ENCODE data around the gene ZNF569.

The ZNF569 gene

GRCh38 chr19:37466798-37467607 is at the start of gene ZNF569:
Gene ZNF569 (minus strand): TSS chr19:37467444. CDS start chr19:37444921, 22,523 bp downstream.
- no peaks in the 10 kb centered on the region for H3K9me3 ChIP-seq
- no peaks in the 10 kb centered on the region for H3K36me3 ChIP-seq
- H3K27me3 ChIP-seq, result no peaks in the 10 kb centered on the region
- H3K4me3 ChIP-seq (ENCODE audit: low read depth in 1 of 2, low read length in 1 of 2), result peak within 1 kb of the TSS; percentile 80 to 93
- H3K4me1 ChIP-seq (ENCODE audit: control insufficient read depth in 1 of 2, insufficient read depth in 1 of 2, low read depth in 1 of 2, low read length in 1 of 2), result peaks cover 27 to 29% of the 10 kb centered on the region in 2 experiments
- H3K27ac ChIP-seq, result peak within 1 kb of the TSS; percentile 73
- TF ChIP-seq CTCF (IDR thresholded peaks at IDR 0.05), result no peak

DNA sequence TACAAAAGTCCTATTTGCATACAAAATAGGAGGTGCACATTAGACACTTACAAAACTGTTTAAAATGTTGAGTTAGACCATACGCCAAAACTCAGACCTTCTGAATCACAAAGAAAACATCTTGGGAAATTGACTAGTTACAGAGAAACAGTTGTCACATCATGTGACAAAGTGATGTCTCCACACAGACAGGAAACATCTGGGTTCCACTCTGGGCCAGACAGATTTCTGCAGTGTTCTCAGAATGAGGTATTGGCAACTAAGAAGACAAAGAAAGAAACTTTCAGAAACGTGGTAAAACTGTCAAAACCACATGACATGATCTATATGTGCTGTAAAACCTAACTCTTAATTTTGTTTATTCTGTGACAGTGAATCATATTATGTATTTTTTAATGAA is 46.2 kb upstream of the ZNF569 start:
- Histone ChIP-seq H3K36me3 (no peaks in the 10 kb centered on the region), H3K27ac (no peak overlapping the region), H3K4me3 (ENCODE audit: low read depth in 1 of 2, low read length in 1 of 2) (no peak overlapping the region), H3K4me1 (ENCODE audit: control insufficient read depth in 1 of 2, insufficient read depth in 1 of 2, low read depth in 1 of 2, low read length in 1 of 2) (no peaks in the 10 kb centered on the region), H3K9me3 (peaks cover 15% of the 10 kb centered on the region), H3K27me3 (no peaks in the 10 kb centered on the region)
- no peak for TF ChIP-seq CTCF (IDR thresholded peaks at IDR 0.05)

GRCh38 chr19:37511821-37512220 is 44.6 kb upstream of the ZNF569 start:
- Histone ChIP-seq H3K9me3 (peaks cover 26% of the 10 kb centered on the region), H3K27ac (no peak overlapping the region), H3K36me3 (no peaks in the 10 kb centered on the region), H3K27me3 (peaks cover 5% of the 10 kb centered on the region), H3K4me3 (ENCODE audit: low read depth in 1 of 2, low read length in 1 of 2) (no peak overlapping the region), H3K4me1 (ENCODE audit: control insufficient read depth in 1 of 2, insufficient read depth in 1 of 2, low read depth in 1 of 2, low read length in 1 of 2) (peaks cover 3 to 6% of the 10 kb centered on the region in 2 experiments)
- no peak for TF ChIP-seq CTCF (IDR thresholded peaks at IDR 0.05)

- TF ChIP-seq CTCF (IDR thresholded peaks at IDR 0.05), result no peak
- H3K27ac ChIP-seq, result no peak overlapping the region
- peaks cover 28% of the 10 kb centered on the region for H3K9me3 ChIP-seq
- H3K4me1 ChIP-seq (ENCODE audit: control insufficient read depth in 1 of 2, insufficient read depth in 1 of 2, low read depth in 1 of 2, low read length in 1 of 2), result peaks cover 6 to 9% of the 10 kb centered on the region in 2 experiments
- H3K4me3 ChIP-seq (ENCODE audit: low read depth in 1 of 2, low read length in 1 of 2), result no peak overlapping the region
- H3K27me3 ChIP-seq, result peaks cover 8% of the 10 kb centered on the region
- H3K36me3 ChIP-seq, result no peaks in the 10 kb centered on the region
Observed at GRCh38 chr19:37511186-37511585, 43.9 kb upstream of the ZNF569 start.

GRCh38 chr19:37507167-37507464 is 39.9 kb upstream of the ZNF569 start:
- no peak for TF ChIP-seq CTCF (IDR thresholded peaks at IDR 0.05)
- Histone ChIP-seq H3K4me1 (ENCODE audit: control insufficient read depth in 1 of 2, insufficient read depth in 1 of 2, low read depth in 1 of 2, low read length in 1 of 2) (peaks cover 14 to 17% of the 10 kb centered on the region in 2 experiments), H3K27ac (no peak overlapping the region), H3K27me3 (peaks cover 8% of the 10 kb centered on the region), H3K4me3 (ENCODE audit: low read depth in 1 of 2, low read length in 1 of 2) (peak overlapping the region; percentile 43 to 64), H3K9me3 (peaks cover 32% of the 10 kb centered on the region), H3K36me3 (no peaks in the 10 kb centered on the region)

Measured in neutrophil (primary cell).